HepG2 (cell line): ENCODE results near the gene NAB1. TPM values are rescaled to one million over a fixed set of nuclear protein-coding genes. Genes with fewer than 3 reads are reported as not detected.

Experiments
- GFI1 ChIP-seq: sonication (generic); formaldehyde crosslinking; IDR thresholded peaks from 2 replicates; pipeline ENCODE4 v1.5.0; 2020; ENCODE audit warnings: missing genetic modification reagents, mild to moderate bottlenecking, borderline replicate concordance
- NONO ChIP-seq, 2 experiments: fragments of 450-650 bp in 1 of 2; sonication (generic) in 1 of 2; formaldehyde crosslinking in 1 of 2; IDR thresholded peaks in 1 of 2; conservative IDR thresholded peaks in 1 of 2; 2 replicates each; pipeline versions ENCODE4 v1.6.1 to v1.8.0; 2017 to 2022; ENCODE audit warnings: mild to moderate bottlenecking in 1 of 2, missing genetic modification reagents in 1 of 2, moderate library complexity in 1 of 2
- PCBP2 ChIP-seq: fragments of 200-400 bp; formaldehyde crosslinking; optimal IDR thresholded peaks from 2 replicates; pipeline ENCODE3; 2018; ENCODE audit warnings: low read length, low read depth; ENCODE audit not compliant: poor library complexity, severe bottlenecking
- SP1 ChIP-seq, 2 experiments: fragments of 450-650 bp in 1 of 2; sonication (generic) in 1 of 2; formaldehyde crosslinking in 1 of 2; IDR thresholded peaks; 2 replicates each; pipeline versions ENCODE4 v1.4.0 to v1.6.1; 2016 to 2020; ENCODE audit warnings: missing genetic modification reagents in 1 of 2
- ZNF253 ChIP-seq: sonication (generic); formaldehyde crosslinking; IDR thresholded peaks from 2 replicates; pipeline ENCODE4 v1.8.0; 2022; ENCODE audit warnings: mild to moderate bottlenecking, missing genetic modification reagents, borderline replicate concordance
- ZNF549 ChIP-seq: sonication (generic); formaldehyde crosslinking; IDR thresholded peaks from 2 replicates; pipeline ENCODE4 v1.5.0; 2020; ENCODE audit warnings: missing genetic modification reagents
- ZNF850 ChIP-seq: sonication (generic); formaldehyde crosslinking; conservative IDR thresholded peaks from 2 replicates; pipeline ENCODE4 v1.9.0; 2021; ENCODE audit warnings: mild to moderate bottlenecking, missing genetic modification reagents
- polyA plus RNA-seq, 8 experiments: library from polyadenylated mRNA; depleted of rRNA in 3 of 8; stranded (reverse) in 7 of 8; unstranded in 1 of 8; fragments of >200 nt; fragmentation: Illumina TruSeq in 4 of 8; extraction: Trizol in 4 of 8; gene quantifications; 2 replicates each; pipeline versions ENCODE4 v1.2.1 to v1.2.3, GENCODE V29; 2011 to 2016; ENCODE audit warnings: low read depth in 4 of 8, missing spikeins in 1 of 8, mixed read lengths in 1 of 8; ENCODE audit not compliant: insufficient read depth in 1 of 8
- total RNA-seq, 5 experiments: library from RNA; depleted of rRNA; stranded (reverse); fragments of >200 nt; fragmentation: Illumina TruSeq; extraction: Trizol; gene quantifications; 2 replicates each; pipeline ENCODE4 v1.2.3, GENCODE V29; 2016; ENCODE audit warnings: low read depth in 1 of 5
- TF ChIP-seq, protein P1 (sequence below): sonication (generic); formaldehyde crosslinking; IDR thresholded peaks from 2 replicates; pipeline ENCODE4 v1.4.0; 2020; ENCODE audit warnings: mild to moderate bottlenecking, missing genetic modification reagents
- TF ChIP-seq, protein P2 (sequence below): sonication (generic); formaldehyde crosslinking; IDR thresholded peaks from 2 replicates; pipeline ENCODE4 v1.9.0; 2021; ENCODE audit warnings: mild to moderate bottlenecking, missing genetic modification reagents
- TF ChIP-seq, protein P3 (sequence below): sonication (generic); formaldehyde crosslinking; IDR thresholded peaks from 2 replicates; pipeline ENCODE4 v1.8.0; 2022; ENCODE audit warnings: mild to moderate bottlenecking, missing genetic modification reagents
- TF ChIP-seq, protein P4 (sequence below), 2 experiments: fragments of 450-650 bp in 1 of 2; sonication (generic) in 1 of 2; formaldehyde crosslinking; IDR thresholded peaks; 2 replicates each; pipeline versions ENCODE4 v1.5.0 to v1.8.0; 2020 to 2022; ENCODE audit warnings: mild to moderate bottlenecking in 1 of 2, missing genetic modification reagents in 1 of 2
- TF ChIP-seq, protein P5 (sequence below): sonication (generic); formaldehyde crosslinking; IDR thresholded peaks from 2 replicates; pipeline ENCODE4 v1.8.1; 2023; ENCODE audit warnings: missing genetic modification reagents, inconsistent platforms, borderline replicate concordance
- TF ChIP-seq, protein P6 (sequence below): sonication (generic); formaldehyde crosslinking; IDR thresholded peaks from 2 replicates; pipeline ENCODE4 v1.5.0; 2020; ENCODE audit warnings: missing genetic modification reagents, mild to moderate bottlenecking, borderline replicate concordance

The NAB1 gene
- total and polyA plus RNA-seq, 2 of the 13 experiments (the other 11 are each of a cell fraction or from before 2014, with no cell fraction given), result 24.5 to 46.0 TPM

DNA sequence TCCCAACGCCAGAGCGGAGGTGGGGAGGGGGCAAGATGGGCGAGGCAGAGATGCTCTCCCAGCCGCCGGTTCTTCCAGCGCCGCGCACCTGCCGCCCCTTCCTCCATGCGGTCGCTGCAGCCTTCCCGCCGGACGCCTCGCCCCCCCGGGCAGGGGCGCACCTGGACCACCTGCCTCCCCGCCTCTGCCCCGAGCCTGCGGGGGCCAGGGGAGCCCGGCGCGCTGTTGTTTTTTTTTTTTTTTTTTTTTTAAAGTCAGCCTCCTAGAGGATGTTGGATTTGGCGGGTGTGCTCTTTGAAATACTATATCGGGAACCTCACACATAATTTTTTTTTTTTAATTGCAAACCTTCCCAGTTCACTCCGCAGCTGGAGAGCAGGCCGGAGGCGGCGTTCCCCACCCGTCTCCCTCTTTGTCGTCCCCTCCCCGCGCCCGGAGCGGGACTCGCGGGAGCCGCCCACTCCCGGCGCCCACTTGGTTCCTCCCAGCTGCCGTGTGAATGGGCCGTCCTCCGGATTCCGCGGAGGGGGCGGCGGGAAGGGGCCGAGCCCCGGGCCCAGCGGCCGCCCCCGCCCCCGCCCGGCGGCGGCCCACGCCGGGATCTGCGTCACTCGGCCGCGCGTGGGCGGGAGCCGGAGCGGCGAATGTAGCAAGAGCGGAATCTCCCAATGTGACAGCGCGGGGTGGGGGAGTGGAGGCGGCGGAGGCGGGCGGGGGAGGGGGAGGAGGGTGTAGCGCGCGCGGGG lies 421 bp upstream of the NAB1 start (continued):
- TF ChIP-seq, protein P1, sequence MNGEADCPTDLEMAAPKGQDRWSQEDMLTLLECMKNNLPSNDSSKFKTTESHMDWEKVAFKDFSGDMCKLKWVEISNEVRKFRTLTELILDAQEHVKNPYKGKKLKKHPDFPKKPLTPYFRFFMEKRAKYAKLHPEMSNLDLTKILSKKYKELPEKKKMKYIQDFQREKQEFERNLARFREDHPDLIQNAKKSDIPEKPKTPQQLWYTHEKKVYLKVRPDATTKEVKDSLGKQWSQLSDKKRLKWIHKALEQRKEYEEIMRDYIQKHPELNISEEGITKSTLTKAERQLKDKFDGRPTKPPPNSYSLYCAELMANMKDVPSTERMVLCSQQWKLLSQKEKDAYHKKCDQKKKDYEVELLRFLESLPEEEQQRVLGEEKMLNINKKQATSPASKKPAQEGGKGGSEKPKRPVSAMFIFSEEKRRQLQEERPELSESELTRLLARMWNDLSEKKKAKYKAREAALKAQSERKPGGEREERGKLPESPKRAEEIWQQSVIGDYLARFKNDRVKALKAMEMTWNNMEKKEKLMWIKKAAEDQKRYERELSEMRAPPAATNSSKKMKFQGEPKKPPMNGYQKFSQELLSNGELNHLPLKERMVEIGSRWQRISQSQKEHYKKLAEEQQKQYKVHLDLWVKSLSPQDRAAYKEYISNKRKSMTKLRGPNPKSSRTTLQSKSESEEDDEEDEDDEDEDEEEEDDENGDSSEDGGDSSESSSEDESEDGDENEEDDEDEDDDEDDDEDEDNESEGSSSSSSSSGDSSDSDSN (CRISPR knock-in tag), result peak; percentile 74
- TF ChIP-seq, protein P2, sequence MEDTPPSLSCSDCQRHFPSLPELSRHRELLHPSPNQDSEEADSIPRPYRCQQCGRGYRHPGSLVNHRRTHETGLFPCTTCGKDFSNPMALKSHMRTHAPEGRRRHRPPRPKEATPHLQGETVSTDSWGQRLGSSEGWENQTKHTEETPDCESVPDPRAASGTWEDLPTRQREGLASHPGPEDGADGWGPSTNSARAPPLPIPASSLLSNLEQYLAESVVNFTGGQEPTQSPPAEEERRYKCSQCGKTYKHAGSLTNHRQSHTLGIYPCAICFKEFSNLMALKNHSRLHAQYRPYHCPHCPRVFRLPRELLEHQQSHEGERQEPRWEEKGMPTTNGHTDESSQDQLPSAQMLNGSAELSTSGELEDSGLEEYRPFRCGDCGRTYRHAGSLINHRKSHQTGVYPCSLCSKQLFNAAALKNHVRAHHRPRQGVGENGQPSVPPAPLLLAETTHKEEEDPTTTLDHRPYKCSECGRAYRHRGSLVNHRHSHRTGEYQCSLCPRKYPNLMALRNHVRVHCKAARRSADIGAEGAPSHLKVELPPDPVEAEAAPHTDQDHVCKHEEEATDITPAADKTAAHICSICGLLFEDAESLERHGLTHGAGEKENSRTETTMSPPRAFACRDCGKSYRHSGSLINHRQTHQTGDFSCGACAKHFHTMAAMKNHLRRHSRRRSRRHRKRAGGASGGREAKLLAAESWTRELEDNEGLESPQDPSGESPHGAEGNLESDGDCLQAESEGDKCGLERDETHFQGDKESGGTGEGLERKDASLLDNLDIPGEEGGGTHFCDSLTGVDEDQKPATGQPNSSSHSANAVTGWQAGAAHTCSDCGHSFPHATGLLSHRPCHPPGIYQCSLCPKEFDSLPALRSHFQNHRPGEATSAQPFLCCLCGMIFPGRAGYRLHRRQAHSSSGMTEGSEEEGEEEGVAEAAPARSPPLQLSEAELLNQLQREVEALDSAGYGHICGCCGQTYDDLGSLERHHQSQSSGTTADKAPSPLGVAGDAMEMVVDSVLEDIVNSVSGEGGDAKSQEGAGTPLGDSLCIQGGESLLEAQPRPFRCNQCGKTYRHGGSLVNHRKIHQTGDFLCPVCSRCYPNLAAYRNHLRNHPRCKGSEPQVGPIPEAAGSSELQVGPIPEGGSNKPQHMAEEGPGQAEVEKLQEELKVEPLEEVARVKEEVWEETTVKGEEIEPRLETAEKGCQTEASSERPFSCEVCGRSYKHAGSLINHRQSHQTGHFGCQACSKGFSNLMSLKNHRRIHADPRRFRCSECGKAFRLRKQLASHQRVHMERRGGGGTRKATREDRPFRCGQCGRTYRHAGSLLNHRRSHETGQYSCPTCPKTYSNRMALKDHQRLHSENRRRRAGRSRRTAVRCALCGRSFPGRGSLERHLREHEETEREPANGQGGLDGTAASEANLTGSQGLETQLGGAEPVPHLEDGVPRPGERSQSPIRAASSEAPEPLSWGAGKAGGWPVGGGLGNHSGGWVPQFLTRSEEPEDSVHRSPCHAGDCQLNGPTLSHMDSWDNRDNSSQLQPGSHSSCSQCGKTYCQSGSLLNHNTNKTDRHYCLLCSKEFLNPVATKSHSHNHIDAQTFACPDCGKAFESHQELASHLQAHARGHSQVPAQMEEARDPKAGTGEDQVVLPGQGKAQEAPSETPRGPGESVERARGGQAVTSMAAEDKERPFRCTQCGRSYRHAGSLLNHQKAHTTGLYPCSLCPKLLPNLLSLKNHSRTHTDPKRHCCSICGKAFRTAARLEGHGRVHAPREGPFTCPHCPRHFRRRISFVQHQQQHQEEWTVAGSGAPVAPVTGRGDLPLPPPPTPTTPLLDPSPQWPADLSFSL (CRISPR knock-in tag), result no peak
- TF ChIP-seq GFI1 (CRISPR knock-in tag) (no peak), ZNF850 (no peak), PCBP2 (no peak), ZNF253 (CRISPR knock-in tag) (no peak), ZNF549 (CRISPR knock-in tag) (no peak), NONO (IDR thresholded peaks at IDR 0.05) (no peak), NONO (CRISPR knock-in tag; conservative IDR thresholded peaks at IDR 0.05) (no peak), SP1 (IDR thresholded peaks at IDR 0.05) (no peak), SP1 (CRISPR knock-in tag; IDR thresholded peaks at IDR 0.05) (0 out of 2 replicates have a peak, but pooled peaks have one; percentile 38)
- TF ChIP-seq, protein P3, sequence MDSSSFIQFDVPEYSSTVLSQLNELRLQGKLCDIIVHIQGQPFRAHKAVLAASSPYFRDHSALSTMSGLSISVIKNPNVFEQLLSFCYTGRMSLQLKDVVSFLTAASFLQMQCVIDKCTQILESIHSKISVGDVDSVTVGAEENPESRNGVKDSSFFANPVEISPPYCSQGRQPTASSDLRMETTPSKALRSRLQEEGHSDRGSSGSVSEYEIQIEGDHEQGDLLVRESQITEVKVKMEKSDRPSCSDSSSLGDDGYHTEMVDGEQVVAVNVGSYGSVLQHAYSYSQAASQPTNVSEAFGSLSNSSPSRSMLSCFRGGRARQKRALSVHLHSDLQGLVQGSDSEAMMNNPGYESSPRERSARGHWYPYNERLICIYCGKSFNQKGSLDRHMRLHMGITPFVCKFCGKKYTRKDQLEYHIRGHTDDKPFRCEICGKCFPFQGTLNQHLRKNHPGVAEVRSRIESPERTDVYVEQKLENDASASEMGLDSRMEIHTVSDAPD (CRISPR knock-in tag), result no peak
- TF ChIP-seq, protein P4, sequence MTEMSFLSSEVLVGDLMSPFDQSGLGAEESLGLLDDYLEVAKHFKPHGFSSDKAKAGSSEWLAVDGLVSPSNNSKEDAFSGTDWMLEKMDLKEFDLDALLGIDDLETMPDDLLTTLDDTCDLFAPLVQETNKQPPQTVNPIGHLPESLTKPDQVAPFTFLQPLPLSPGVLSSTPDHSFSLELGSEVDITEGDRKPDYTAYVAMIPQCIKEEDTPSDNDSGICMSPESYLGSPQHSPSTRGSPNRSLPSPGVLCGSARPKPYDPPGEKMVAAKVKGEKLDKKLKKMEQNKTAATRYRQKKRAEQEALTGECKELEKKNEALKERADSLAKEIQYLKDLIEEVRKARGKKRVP (CRISPR knock-in tag; IDR thresholded peaks at IDR 0.05), result no peak
- TF ChIP-seq, protein P5, sequence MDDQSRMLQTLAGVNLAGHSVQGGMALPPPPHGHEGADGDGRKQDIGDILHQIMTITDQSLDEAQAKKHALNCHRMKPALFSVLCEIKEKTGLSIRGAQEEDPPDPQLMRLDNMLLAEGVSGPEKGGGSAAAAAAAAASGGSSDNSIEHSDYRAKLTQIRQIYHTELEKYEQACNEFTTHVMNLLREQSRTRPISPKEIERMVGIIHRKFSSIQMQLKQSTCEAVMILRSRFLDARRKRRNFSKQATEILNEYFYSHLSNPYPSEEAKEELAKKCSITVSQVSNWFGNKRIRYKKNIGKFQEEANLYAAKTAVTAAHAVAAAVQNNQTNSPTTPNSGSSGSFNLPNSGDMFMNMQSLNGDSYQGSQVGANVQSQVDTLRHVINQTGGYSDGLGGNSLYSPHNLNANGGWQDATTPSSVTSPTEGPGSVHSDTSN (CRISPR knock-in tag), result no peak
- TF ChIP-seq, protein P6, sequence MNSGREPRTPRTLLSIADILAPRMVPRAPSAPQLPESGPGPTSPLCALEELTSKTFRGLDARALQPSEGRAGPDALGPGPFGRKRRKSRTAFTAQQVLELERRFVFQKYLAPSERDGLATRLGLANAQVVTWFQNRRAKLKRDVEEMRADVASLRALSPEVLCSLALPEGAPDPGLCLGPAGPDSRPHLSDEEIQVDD, result no peak
